Stomach (tissue), 4 donors: ENCODE data around the gene CDK15.

Experiments used
- CTCF ChIP-seq, 7 experiments: fragments of 450-650 bp in 4 of 7; fragments of 200-600 bp in 3 of 7; sonication (generic) in 3 of 7; IDR thresholded peaks; one replicate each; pipeline ENCODE4 v1.5.1; 2016 to 2019; ENCODE audit warnings: antibody characterized with exemption in 7 of 7, control low read depth in 2 of 7, mild to moderate bottlenecking in 1 of 7
- POLR2A ChIP-seq, 4 donors: fragments of 450-650 bp; IDR thresholded peaks; one replicate each; pipeline ENCODE4 v1.6.1; 2016; ENCODE audit warnings: antibody characterized with exemption in 4 of 4, control low read depth in 2 of 4, mild to moderate bottlenecking in 1 of 4, moderate library complexity in 1 of 4

DNA sequence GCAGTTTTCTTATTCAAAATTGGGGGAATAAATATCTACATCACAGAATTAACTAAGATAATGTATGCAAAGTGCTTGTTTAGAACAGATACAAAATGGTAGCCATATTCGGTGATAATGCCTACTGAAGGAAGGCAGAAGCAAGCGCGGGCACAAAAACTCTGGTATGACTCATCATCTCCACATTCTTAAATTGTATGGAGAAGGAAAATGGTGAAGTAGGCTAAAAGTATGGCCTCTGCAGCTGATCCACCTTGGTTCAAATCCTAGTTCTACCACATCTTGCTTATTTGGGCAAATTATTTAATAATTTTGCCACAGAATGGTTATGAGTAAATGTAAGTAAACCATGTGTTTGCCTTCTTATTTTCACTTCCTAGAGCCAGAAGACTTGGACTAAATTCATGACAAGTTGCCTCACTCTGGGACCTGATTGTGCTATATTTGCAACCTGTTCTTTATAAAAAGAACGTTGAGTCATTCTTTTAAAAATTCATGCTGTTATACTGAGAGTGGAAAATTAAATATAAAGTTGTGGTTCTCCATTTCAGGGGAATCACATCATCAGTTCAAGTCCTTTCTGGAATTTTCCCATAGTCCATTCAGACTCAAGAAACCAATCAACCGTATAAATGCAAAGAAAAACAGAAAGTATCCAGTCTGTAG, 9.0 kb upstream of the CDK15 start:
- TF ChIP-seq POLR2A (IDR thresholded peaks at IDR 0.05) (no peak), CTCF (IDR thresholded peaks at IDR 0.05) (no peak)
